Measurements from ENCODE around the gene BACH2. TPM values are rescaled to one million over a fixed set of nuclear protein-coding genes. Genes with fewer than 3 reads are reported as not detected.

The BACH2 gene
- total and polyA plus RNA-seq, 2 experiments from 2014 or later: 1.6 to 5.7 TPM

GRCh38 chr6:89948876-89949275 lies 347.8 kb downstream of the BACH2 start:
- Histone ChIP-seq H2AFZ (no peak overlapping the region), H3K27ac (ENCODE audit: low read depth) (no peak overlapping the region), H4K20me1 (replicated peaks; ENCODE audit: insufficient read depth) (no peaks in the 10 kb centered on the region), H3K36me3 (ENCODE audit: insufficient read depth) (no peaks in the 10 kb centered on the region), H3K9me2 (ENCODE audit: insufficient read depth) (no peaks in the 10 kb centered on the region), H3K4me2 (no peak overlapping the region), H3K27me3 (ENCODE audit: insufficient read depth) (no peaks in the 10 kb centered on the region), H3K79me2 (replicated peaks; ENCODE audit: insufficient read depth) (no peaks in the 10 kb centered on the region), H3K4me1 (ENCODE audit: insufficient read depth) (no peaks in the 10 kb centered on the region), H3F3A (replicated peaks; ENCODE audit: low read depth) (no peaks in the 10 kb centered on the region), H3K4me3 (no peak overlapping the region)
- Mint-ChIP-seq H3K27ac (no peak overlapping the region), H3K9me3 (no peaks in the 10 kb centered on the region), H3K36me3 (ENCODE audit: low read depth) (no peaks in the 10 kb centered on the region; the same call in 2 of the 3 replicates), H3K4me1 (peaks cover 6% of the 10 kb centered on the region; the same call in 2 of the 3 replicates), H3K4me3 (no peak overlapping the region), H3K27me3 (ENCODE audit: insufficient read depth, low read depth, poor library complexity) (peaks cover 3% of the 10 kb centered on the region)
- no peak for ATAC-seq
- DNase-seq (ENCODE audit: low spot score): no peak
- TF ChIP-seq STAT1 (IDR thresholded peaks at IDR 0.05; ENCODE audit: unreplicated experiment) (no peak), ZNF331 (CRISPR knock-in tag; IDR thresholded peaks at IDR 0.05; ENCODE audit: low read depth) (no peak), REST (IDR thresholded peaks at IDR 0.05; ENCODE audit: unreplicated experiment) (no peak), ZNF462 (CRISPR knock-in tag; IDR thresholded peaks at IDR 0.05) (no peak), CTCF (conservative IDR thresholded peaks at IDR 0.05; ENCODE audit: low read depth in 2 of 2) (no peak), EZH2 (IDR thresholded peaks at IDR 0.05; ENCODE audit: low read depth, unreplicated experiment) (no peak), POLR2AphosphoS5 (IDR thresholded peaks at IDR 0.05; ENCODE audit: low read depth) (no peak), ZNF114 (CRISPR knock-in tag; IDR thresholded peaks at IDR 0.05) (no peak), JUNB (IDR thresholded peaks at IDR 0.05; ENCODE audit: unreplicated experiment) (no peak), EZH2phosphoT487 (IDR thresholded peaks at IDR 0.05; ENCODE audit: unreplicated experiment) (no peak), ETS1 (IDR thresholded peaks at IDR 0.05) (no peak), CREB1 (CRISPR knock-in tag; IDR thresholded peaks at IDR 0.05; ENCODE audit: low read depth) (no peak), NANOG (IDR thresholded peaks at IDR 0.05; ENCODE audit: borderline replicate concordance) (no peak)

Measured in GM23338 (cell line).